Measurements from ENCODE around the gene ZCCHC18. TPM values are rescaled to one million over a fixed set of nuclear protein-coding genes. Genes with fewer than 3 reads are reported as not detected.

The ZCCHC18 gene
- total RNA-seq, 2 donors from 2014 or later, result 2.3 TPM

DNA sequence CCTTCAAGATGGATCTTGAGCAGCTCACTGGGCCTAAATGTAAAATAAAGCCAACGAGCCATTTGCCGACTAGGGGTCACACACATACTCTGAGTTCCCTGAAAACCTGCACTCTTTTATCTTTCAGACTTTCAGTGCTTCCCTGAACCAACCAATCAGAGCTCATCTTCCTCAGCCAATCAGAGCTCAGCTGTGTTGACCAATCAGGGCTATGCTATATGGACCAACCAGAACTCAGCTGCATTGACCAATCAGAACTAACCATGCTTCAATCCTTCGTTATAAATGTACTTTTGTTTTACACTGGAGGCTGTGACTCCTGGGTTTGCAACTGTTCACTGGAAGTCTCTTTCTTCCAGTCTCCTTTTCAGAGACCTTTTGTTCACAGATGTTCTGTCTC is 25.2 kb downstream of the ZCCHC18 start:
- Histone ChIP-seq H3K36me3 (ENCODE audit: control insufficient read depth, insufficient read depth, low read length) (no peaks in the 10 kb centered on the region), H3K4me3 (ENCODE audit: low read length) (no peak overlapping the region), H3K9ac (ENCODE audit: extremely low read depth, low read length, poor library complexity, severe bottlenecking) (no peak overlapping the region), H3K9me3 (ENCODE audit: control insufficient read depth, low read length) (no peaks in the 10 kb centered on the region), H3K27me3 (ENCODE audit: control insufficient read depth, insufficient read depth, low read length, poor library complexity, severe bottlenecking) (no peaks in the 10 kb centered on the region), H3K27ac (ENCODE audit: low read depth, low read length) (no peak overlapping the region), H3K4me1 (ENCODE audit: control insufficient read depth, insufficient read depth, low read length) (no peaks in the 10 kb centered on the region)
- 71 to 88% methylated on average over 1 to 3 of the region's 3 CpGs for WGBS, 2 experiments (ENCODE audit: insufficient coverage in 1 of 2, insufficient read length in 1 of 2)
- Mint-ChIP-seq H3K9me3 (peaks cover 47% of the 10 kb centered on the region), H3K36me3 (ENCODE audit: low read depth) (no peaks in the 10 kb centered on the region), H3K27ac (no peak overlapping the region), H3K4me3 (no peak overlapping the region), H3K27me3 (ENCODE audit: insufficient read depth) (peaks cover 12% of the 10 kb centered on the region), H3K4me1 (no peaks in the 10 kb centered on the region)
- DNase-seq, result no peak
- TF ChIP-seq, protein P1, sequence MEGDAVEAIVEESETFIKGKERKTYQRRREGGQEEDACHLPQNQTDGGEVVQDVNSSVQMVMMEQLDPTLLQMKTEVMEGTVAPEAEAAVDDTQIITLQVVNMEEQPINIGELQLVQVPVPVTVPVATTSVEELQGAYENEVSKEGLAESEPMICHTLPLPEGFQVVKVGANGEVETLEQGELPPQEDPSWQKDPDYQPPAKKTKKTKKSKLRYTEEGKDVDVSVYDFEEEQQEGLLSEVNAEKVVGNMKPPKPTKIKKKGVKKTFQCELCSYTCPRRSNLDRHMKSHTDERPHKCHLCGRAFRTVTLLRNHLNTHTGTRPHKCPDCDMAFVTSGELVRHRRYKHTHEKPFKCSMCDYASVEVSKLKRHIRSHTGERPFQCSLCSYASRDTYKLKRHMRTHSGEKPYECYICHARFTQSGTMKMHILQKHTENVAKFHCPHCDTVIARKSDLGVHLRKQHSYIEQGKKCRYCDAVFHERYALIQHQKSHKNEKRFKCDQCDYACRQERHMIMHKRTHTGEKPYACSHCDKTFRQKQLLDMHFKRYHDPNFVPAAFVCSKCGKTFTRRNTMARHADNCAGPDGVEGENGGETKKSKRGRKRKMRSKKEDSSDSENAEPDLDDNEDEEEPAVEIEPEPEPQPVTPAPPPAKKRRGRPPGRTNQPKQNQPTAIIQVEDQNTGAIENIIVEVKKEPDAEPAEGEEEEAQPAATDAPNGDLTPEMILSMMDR (conservative IDR thresholded peaks at IDR 0.05), result no peak

DNA sequence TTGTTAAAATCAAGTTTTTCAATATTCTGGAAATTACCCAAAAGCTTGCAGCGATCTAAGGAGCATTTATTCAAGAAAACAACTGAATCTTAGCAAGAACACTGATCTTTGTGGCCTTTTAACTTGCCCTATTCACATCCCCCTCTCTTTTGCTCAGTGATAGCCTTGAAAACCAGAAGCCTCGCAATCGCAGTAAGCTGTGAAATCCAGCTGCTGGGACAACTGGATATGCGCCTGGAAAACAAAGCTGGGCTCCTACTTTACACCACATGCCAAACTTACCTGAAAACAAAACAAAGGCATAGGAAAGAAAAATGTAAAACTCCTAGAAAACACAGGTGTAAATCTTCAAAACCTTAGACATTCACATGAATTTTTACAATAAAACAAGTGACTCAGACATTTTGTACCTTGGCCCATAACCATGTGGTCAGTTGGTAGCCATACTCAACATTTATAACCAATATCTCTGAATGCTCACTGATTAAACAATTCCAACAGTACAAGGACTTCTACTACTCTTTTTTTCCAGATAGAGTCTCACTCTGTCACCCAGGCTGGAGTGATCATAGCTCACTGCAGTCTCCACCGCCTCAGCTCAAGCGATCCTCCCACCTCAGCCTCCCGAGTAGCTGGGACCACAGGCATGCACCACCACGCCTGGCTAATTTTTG is 28.9 kb downstream of the ZCCHC18 start:
- H3K27me3 ChIP-seq (ENCODE audit: control insufficient read depth, insufficient read depth, low read length, poor library complexity, severe bottlenecking), result no peaks in the 10 kb centered on the region
- Mint-ChIP-seq H3K9me3 (peaks cover 62% of the 10 kb centered on the region), H3K4me3 (no peak overlapping the region), H3K4me1 (no peaks in the 10 kb centered on the region), H3K27me3 (ENCODE audit: insufficient read depth) (peaks cover 30% of the 10 kb centered on the region), H3K27ac (no peak overlapping the region), H3K36me3 (ENCODE audit: low read depth) (no peaks in the 10 kb centered on the region)
- H3K27ac ChIP-seq (ENCODE audit: low read depth, low read length), result no peak overlapping the region
- DNase-seq, result no peak
- 88 to 90% methylated on average over 2 to 8 of the region's 8 CpGs for WGBS, 2 experiments (ENCODE audit: insufficient coverage in 1 of 2, insufficient read length in 1 of 2)
- no peaks in the 10 kb centered on the region for H3K9me3 ChIP-seq (ENCODE audit: control insufficient read depth, low read length)
- H3K4me1 ChIP-seq (ENCODE audit: control insufficient read depth, insufficient read depth, low read length), result no peaks in the 10 kb centered on the region
- H3K36me3 ChIP-seq (ENCODE audit: control insufficient read depth, insufficient read depth, low read length), result no peaks in the 10 kb centered on the region
- no peak overlapping the region for H3K9ac ChIP-seq (ENCODE audit: extremely low read depth, low read length, poor library complexity, severe bottlenecking)
- H3K4me3 ChIP-seq (ENCODE audit: low read length), result no peak overlapping the region
- TF ChIP-seq, protein P1 (conservative IDR thresholded peaks at IDR 0.05), result no peak

DNA sequence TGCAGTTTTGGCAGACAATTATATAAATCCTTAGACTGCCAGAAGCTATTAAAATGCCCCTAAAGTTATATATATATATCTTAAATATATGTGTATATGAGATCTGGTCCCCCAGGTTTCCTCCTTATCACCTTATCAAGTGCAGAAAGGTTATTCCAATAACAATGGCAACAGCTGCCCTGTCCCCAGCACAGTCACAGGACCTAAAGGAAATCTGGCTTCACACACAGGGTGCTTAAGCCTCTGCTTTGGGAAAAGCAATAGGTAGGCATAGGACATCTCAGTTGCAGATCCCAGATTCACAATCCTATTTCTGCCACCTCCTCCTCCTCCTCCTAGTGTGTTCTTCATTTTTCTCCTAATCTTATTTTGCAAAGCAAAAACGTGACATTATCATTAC is 38.7 kb downstream of the ZCCHC18 start:
- Histone ChIP-seq H3K27me3 (ENCODE audit: control insufficient read depth, insufficient read depth, low read length, poor library complexity, severe bottlenecking) (no peaks in the 10 kb centered on the region), H3K36me3 (ENCODE audit: control insufficient read depth, insufficient read depth, low read length) (no peaks in the 10 kb centered on the region), H3K9ac (ENCODE audit: extremely low read depth, low read length, poor library complexity, severe bottlenecking) (no peak overlapping the region), H3K4me3 (ENCODE audit: low read length) (no peak overlapping the region), H3K27ac (ENCODE audit: low read depth, low read length) (no peak overlapping the region), H3K4me1 (ENCODE audit: control insufficient read depth, insufficient read depth, low read length) (no peaks in the 10 kb centered on the region), H3K9me3 (ENCODE audit: control insufficient read depth, low read length) (no peaks in the 10 kb centered on the region)
- peaks cover 4% of the 10 kb centered on the region for H3K27me3 Mint-ChIP-seq (ENCODE audit: insufficient read depth)
- no peaks in the 10 kb centered on the region for H3K4me1 Mint-ChIP-seq
- DNase-seq, result no peak
- no peak overlapping the region for H3K4me3 Mint-ChIP-seq
- H3K9me3 Mint-ChIP-seq, result peaks cover 44% of the 10 kb centered on the region
- WGBS, 2 experiments (ENCODE audit: insufficient coverage in 1 of 2, insufficient read length in 1 of 2), result 27% methylated on average over 1 of the region's 1 CpG; no CpG with 5 or more reads in 1 of the 2 experiments
- no peaks in the 10 kb centered on the region for H3K36me3 Mint-ChIP-seq (ENCODE audit: low read depth)
- no peak overlapping the region for H3K27ac Mint-ChIP-seq
- TF ChIP-seq, protein P1 (conservative IDR thresholded peaks at IDR 0.05), result no peak

Data from endodermal cell (in vitro differentiated cells).